Type B pancreatic cell (in vitro differentiated cells): Measurements from ENCODE around the gene ANKRD28. TPM values are rescaled to one million over a fixed set of nuclear protein-coding genes. Genes with fewer than 3 reads are reported as not detected.
"Not testable (repeated sequence)": the region's sequence is repeated elsewhere in the genome, so short reads cannot be mapped to it uniquely, and the experiment has no call there.

Source experiments
- DNase-seq: peaks from one replicate; pipeline ENCODE4 v3.0.0; 2021; ENCODE audit warnings: mixed read lengths; ENCODE audit not compliant: unreplicated experiment; ENCODE audit errors: extremely low spot score
- H3K27ac Mint-ChIP-seq: 2 replicates; pipeline ENCODE4 v1.8.0; 2021; ENCODE audit warnings: mild to moderate bottlenecking, mixed read lengths
- H3K27me3 Mint-ChIP-seq: 2 replicates; pipeline ENCODE4 v1.8.0; 2021; ENCODE audit warnings: mixed read lengths
- H3K36me3 Mint-ChIP-seq: 2 replicates; pipeline ENCODE4 v1.8.0; 2021; ENCODE audit warnings: mixed read lengths
- H3K4me1 Mint-ChIP-seq: one replicate; pipeline ENCODE4 v1.8.0; 2021; ENCODE audit warnings: mixed read lengths; ENCODE audit not compliant: unreplicated experiment
- H3K4me3 Mint-ChIP-seq: 2 replicates; pipeline ENCODE4 v1.8.0; 2021; ENCODE audit warnings: mild to moderate bottlenecking, mixed read lengths
- H3K9me3 Mint-ChIP-seq: 2 replicates; pipeline ENCODE4 v1.8.0; 2021; ENCODE audit warnings: mixed read lengths
- CTCF ChIP-seq: fragments of 200-600 bp; sonication (generic); conservative IDR thresholded peaks from 2 replicates; pipeline ENCODE4 v1.5.0; 2021; ENCODE audit warnings: antibody characterized with exemption, mild to moderate bottlenecking
- total RNA-seq: library from RNA; stranded (reverse); gene quantifications from 2 replicates; pipeline ENCODE4 v1.2.1, GENCODE V29; 2021; ENCODE audit warnings: low replicate concordance

The ANKRD28 gene
- total RNA-seq, 1 donor from 2014 or later = 44.3 TPM

GRCh38 chr3:15755780-15756179 is 42.0 kb downstream of the ANKRD28 start:
- TF ChIP-seq CTCF = no peak
- Mint-ChIP-seq H3K27me3 (no peaks in the 10 kb centered on the region), H3K27ac (no peak overlapping the region), H3K4me3 (no peak overlapping the region), H3K36me3 (peaks cover 15% of the 10 kb centered on the region), H3K9me3 (no peaks in the 10 kb centered on the region), H3K4me1 (no peaks in the 10 kb centered on the region)
- DNase-seq = no peak

DNA sequence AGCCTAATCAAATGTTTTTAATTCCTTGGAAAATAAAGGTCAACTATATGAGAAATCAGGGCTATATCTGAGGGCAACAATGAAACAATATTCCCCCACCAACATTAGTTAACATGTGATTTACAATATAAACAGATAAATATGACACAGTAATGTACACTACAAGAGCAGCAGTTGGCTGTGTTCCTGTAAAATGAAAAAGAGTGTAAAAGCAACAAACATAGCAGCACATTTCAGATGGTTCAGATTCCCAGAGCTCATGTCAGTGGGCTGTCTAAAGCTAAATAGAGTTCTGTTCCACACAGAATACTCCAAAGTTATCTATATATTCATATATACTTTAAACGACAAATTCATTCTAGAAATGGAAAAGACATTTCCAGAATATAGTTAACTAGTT is 42.6 kb downstream of the ANKRD28 start:
- H3K27me3 Mint-ChIP-seq = no peaks in the 10 kb centered on the region
- TF ChIP-seq CTCF = no peak
- H3K36me3 Mint-ChIP-seq = peaks cover 10% of the 10 kb centered on the region
- no peak for DNase-seq
- no peak overlapping the region for H3K27ac Mint-ChIP-seq
- no peaks in the 10 kb centered on the region for H3K9me3 Mint-ChIP-seq
- H3K4me1 Mint-ChIP-seq = no peaks in the 10 kb centered on the region
- no peak overlapping the region for H3K4me3 Mint-ChIP-seq

DNA sequence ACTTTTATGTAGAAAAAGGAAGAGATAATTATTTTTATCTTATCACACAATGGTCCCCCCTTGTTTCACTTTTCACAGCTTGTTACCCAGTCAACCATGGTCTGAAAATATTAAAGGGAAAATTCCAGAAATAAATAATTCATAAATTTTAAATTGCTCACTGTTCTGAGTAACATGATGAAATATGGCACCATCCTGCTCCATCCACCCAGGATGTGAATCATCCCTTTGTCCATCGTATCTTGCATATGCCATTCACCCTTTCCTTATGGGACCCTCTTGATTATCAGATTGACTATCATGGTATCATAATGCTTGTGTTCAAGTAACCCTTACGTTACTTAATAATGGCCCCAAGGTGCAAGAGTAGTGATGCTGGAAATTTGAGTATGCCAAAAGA is 43.7 kb downstream of the ANKRD28 start:
- DNase-seq = no peak
- no peak overlapping the region for H3K27ac Mint-ChIP-seq
- no peak overlapping the region for H3K4me3 Mint-ChIP-seq
- H3K36me3 Mint-ChIP-seq = peaks cover 12% of the 10 kb centered on the region
- H3K9me3 Mint-ChIP-seq = peaks cover 5% of the 10 kb centered on the region
- no peaks in the 10 kb centered on the region for H3K4me1 Mint-ChIP-seq
- TF ChIP-seq CTCF = no peak
- no peaks in the 10 kb centered on the region for H3K27me3 Mint-ChIP-seq

DNA sequence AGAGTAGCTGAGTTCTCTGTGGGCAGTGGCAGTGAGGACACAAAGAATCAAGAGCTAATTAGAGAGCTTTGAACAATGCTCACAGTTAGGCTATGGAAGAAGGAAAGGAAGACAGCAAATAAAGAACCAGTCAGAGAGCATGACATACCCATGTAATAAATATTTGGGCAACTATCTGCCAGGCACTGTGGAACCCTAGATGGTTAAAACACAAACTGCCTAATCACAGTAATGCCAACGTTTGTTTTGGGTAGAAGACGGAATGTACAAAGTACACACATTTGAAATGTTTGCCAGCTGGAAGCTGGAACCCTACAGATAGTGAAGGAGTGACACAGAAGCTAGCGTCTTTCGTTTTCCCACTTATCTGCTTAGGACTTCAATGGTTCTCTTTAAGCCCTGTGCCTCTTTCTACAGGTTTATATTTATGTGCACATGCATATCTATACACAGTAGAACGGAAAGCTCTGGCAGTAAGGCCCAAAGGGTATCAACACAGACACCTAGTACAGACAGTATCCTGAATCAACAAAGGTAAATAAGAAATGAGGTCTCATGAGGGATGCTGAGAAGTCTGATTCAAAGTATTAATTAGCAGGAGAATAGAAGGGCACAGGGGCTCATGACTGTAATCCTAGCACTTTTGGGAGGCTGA is 44.6 kb downstream of the ANKRD28 start:
- Mint-ChIP-seq H3K27ac (no peak overlapping the region), H3K9me3 (peaks cover 5% of the 10 kb centered on the region), H3K4me1 (no peaks in the 10 kb centered on the region), H3K36me3 (peaks cover 19% of the 10 kb centered on the region), H3K27me3 (no peaks in the 10 kb centered on the region), H3K4me3 (no peak overlapping the region)
- no peak for TF ChIP-seq CTCF
- DNase-seq = no peak

DNA sequence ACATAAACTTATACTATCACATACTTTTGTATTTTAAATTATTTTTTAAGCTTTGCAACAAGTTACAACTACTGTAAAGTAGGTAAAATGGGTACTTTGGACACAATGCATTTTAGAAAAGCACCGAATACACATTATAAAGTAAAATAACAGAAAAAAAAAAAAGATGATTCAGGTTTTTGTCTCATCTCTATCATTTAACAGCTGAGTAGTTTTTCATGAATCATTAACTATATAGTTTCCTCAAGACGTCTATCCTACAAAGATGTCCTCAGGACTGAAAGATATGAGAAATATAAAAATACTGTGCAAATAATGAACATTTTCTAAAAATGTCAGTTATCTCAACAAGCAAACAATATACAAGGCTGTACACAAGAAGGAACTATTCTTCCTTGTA is 46.9 kb downstream of the ANKRD28 start:
- H3K4me1 Mint-ChIP-seq = no peaks in the 10 kb centered on the region
- H3K4me3 Mint-ChIP-seq = no peak overlapping the region
- no peak for TF ChIP-seq CTCF
- no peaks in the 10 kb centered on the region for H3K27me3 Mint-ChIP-seq
- no peak for DNase-seq
- H3K27ac Mint-ChIP-seq = no peak overlapping the region
- peaks cover 5% of the 10 kb centered on the region for H3K9me3 Mint-ChIP-seq
- peaks cover 34% of the 10 kb centered on the region for H3K36me3 Mint-ChIP-seq

GRCh38 chr3:15750143-15750542 is 47.6 kb downstream of the ANKRD28 start:
- Mint-ChIP-seq H3K4me1 (no peaks in the 10 kb centered on the region), H3K27me3 (no peaks in the 10 kb centered on the region), H3K27ac (no peak overlapping the region), H3K9me3 (peaks cover 5% of the 10 kb centered on the region), H3K4me3 (no peak overlapping the region), H3K36me3 (peaks cover 41% of the 10 kb centered on the region)
- no peak for TF ChIP-seq CTCF
- no peak for DNase-seq

GRCh38 chr3:15745896-15746295 is 51.9 kb downstream of the ANKRD28 start:
- peaks cover 55% of the 10 kb centered on the region for H3K36me3 Mint-ChIP-seq
- not testable (repeated sequence) for DNase-seq, H3K9me3 Mint-ChIP-seq, H3K27ac Mint-ChIP-seq, H3K27me3 Mint-ChIP-seq, H3K4me1 Mint-ChIP-seq, H3K4me3 Mint-ChIP-seq
